ENCODE data around the gene CAP2. TPM values are rescaled to one million over a fixed set of nuclear protein-coding genes. Genes with fewer than 3 reads are reported as not detected.

Gene CAP2
- total RNA-seq: 10 to 100 TPM in 2 of 5 donors, 1 to 10 TPM in 3; 2.3 to 78.8 (median 7.0) TPM
- 1 to 10 TPM in 2 of 3 donors, under 1 TPM in 1; 0.61 to 5.2 (median 2.0) TPM for polyA plus RNA-seq
- long read RNA-seq, donor 1, partial matches to known transcripts: 5 of 7 reads
- long read RNA-seq, donor 1, other reads (novel, unspliced or antisense): 0 of 7 reads
- long read RNA-seq, donor 2, partial matches to known transcripts: 0 of 3 reads
- long read RNA-seq, donor 2, other reads (novel, unspliced or antisense): 0 of 3 reads
- long read RNA-seq, donor 3: 0 reads
- long read RNA-seq, donor 4: 0 reads
- long read RNA-seq, donor 5: 0 reads
- long read RNA-seq, donor 6, transcript CAP2-201 (13 exons, 3,316 nt): major isoform, 6 of 7 reads
- long read RNA-seq, donor 6, partial matches to known transcripts: 0 of 7 reads
- long read RNA-seq, donor 6, other reads (novel, unspliced or antisense): 0 of 7 reads
- long read RNA-seq, donor 7, partial matches to known transcripts: 9 of 13 reads
- long read RNA-seq, donor 7, other reads (novel, unspliced or antisense): 0 of 13 reads
- long read RNA-seq, donor 8, partial matches to known transcripts: 0 of 1 reads
- long read RNA-seq, donor 8, other reads (novel, unspliced or antisense): 0 of 1 reads
- long read RNA-seq, donor 9, partial matches to known transcripts: 0 of 1 reads
- long read RNA-seq, donor 9, other reads (novel, unspliced or antisense): 0 of 1 reads
- long read RNA-seq, donor 10: 0 reads

- 3 to 9% (median 4%) methylated on average over 16 to 42 of the region's 42 CpGs for WGBS, 5 donors
- DNase-seq: peak; percentile 28 to 87
- H3K4me1 ChIP-seq: peaks cover 0 to 18% (median 16%) of the 10 kb centered on the region in 4 donors
- no peaks in the 10 kb centered on the region for H3K36me3 ChIP-seq
- peak within 1 kb of the TSS; percentile 68 to 88 (median 78) for H3K4me3 ChIP-seq
- no peaks in the 10 kb centered on the region for H3K9me3 ChIP-seq
- TF ChIP-seq POLR2AphosphoS5 (IDR thresholded peaks at IDR 0.05) (no peak), POLR2A (IDR thresholded peaks at IDR 0.05) (no peak), CTCF (IDR thresholded peaks at IDR 0.05) (no peak), EP300 (IDR thresholded peaks at IDR 0.05) (no peak)
- peaks cover 0 to 15% (median 4%) of the 10 kb centered on the region in 3 donors for H3K27me3 ChIP-seq
- H3K27ac ChIP-seq: peak within 1 kb of the TSS in 4 of 5 donors; percentile 67 to 90 (median 82)
- intact Hi-C loops (cut with DNase I; ENCODE audit: low total_unique reads): no loop called here
Observed at GRCh38 chr6:17392978-17393891, at the start of gene CAP2. TSS of gene CAP2 (plus strand) at chr6:17393595. CDS start at chr6:17421556, 27,961 bp downstream.

GRCh38 chr6:17347012-17347411 lies 46.4 kb upstream of the CAP2 start:
- intact Hi-C loops (cut with DNase I; ENCODE audit: low total_unique reads): no loop called here
- Histone ChIP-seq H3K9me3 (no peaks in the 10 kb centered on the region), H3K36me3 (no peaks in the 10 kb centered on the region), H3K4me3 (no peak overlapping the region), H3K4me1 (no peaks in the 10 kb centered on the region), H3K27me3 (no peaks in the 10 kb centered on the region), H3K27ac (no peak overlapping the region)
- 50 to 72% (median 63%) methylated on average over 2 of the region's 2 CpGs for WGBS, 5 donors
- DNase-seq: no peak
- TF ChIP-seq CTCF (IDR thresholded peaks at IDR 0.05) (no peak), POLR2A (IDR thresholded peaks at IDR 0.05) (no peak), POLR2AphosphoS5 (IDR thresholded peaks at IDR 0.05) (no peak), EP300 (IDR thresholded peaks at IDR 0.05) (no peak)

GRCh38 chr6:17349427-17349826 lies 44.0 kb upstream of the CAP2 start:
- Histone ChIP-seq H3K27me3 (no peaks in the 10 kb centered on the region), H3K36me3 (no peaks in the 10 kb centered on the region), H3K27ac (no peak overlapping the region), H3K9me3 (no peaks in the 10 kb centered on the region), H3K4me1 (no peaks in the 10 kb centered on the region), H3K4me3 (no peak overlapping the region)
- 82 to 92% (median 87%) methylated on average over 2 of the region's 2 CpGs for WGBS, 5 donors
- intact Hi-C loops (cut with DNase I; ENCODE audit: low total_unique reads): no loop called here
- TF ChIP-seq POLR2A (IDR thresholded peaks at IDR 0.05) (no peak), EP300 (IDR thresholded peaks at IDR 0.05) (no peak), POLR2AphosphoS5 (IDR thresholded peaks at IDR 0.05) (no peak), CTCF (IDR thresholded peaks at IDR 0.05) (no peak)
- no peak for DNase-seq

GRCh38 chr6:17352302-17352701 lies 41.1 kb upstream of the CAP2 start:
- DNase-seq: no peak
- H3K36me3 ChIP-seq: no peaks in the 10 kb centered on the region
- H3K9me3 ChIP-seq: no peaks in the 10 kb centered on the region
- no peak for TF ChIP-seq POLR2AphosphoS5 (IDR thresholded peaks at IDR 0.05)
- no peak for TF ChIP-seq POLR2A (IDR thresholded peaks at IDR 0.05)
- no peak for TF ChIP-seq EP300 (IDR thresholded peaks at IDR 0.05)
- no peak for TF ChIP-seq CTCF (IDR thresholded peaks at IDR 0.05)
- no peaks in the 10 kb centered on the region for H3K27me3 ChIP-seq
- H3K4me1 ChIP-seq: no peaks in the 10 kb centered on the region
- intact Hi-C loops (cut with DNase I; ENCODE audit: low total_unique reads): no loop called here
- no peak overlapping the region for H3K27ac ChIP-seq
- H3K4me3 ChIP-seq: no peak overlapping the region
